GM19468 (cell line): Measurements from ENCODE around the gene LEKR1.

Experiments
- ATAC-seq: cut with Tn5 transposase; IDR thresholded peaks from one replicate; pipeline ENCODE4 v1.9.1; 2021; ENCODE audit warnings: mild to moderate bottlenecking, moderate library complexity, moderate number of reproducible peaks; ENCODE audit not compliant: unreplicated experiment; ENCODE audit errors: extremely low read depth

The LEKR1 gene

DNA sequence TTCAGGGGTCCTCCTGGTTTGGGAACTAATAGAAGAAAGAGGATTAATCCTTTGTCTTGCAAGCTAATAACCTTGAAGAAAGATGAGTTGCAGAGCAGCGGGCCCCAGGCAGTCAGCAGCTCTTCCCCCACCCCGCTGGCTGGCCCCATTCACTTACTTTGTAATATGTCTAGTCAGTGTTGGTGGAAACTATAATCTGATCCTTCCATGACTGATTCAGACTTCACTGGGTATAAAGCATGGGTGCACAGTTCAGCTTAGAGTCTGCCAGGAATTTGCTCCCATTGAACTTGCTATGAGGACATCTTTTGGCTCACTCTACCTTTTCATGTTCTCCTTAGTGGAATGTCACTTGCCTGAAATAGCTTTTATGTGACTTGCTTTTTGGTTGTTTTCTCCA, 216.1 kb downstream of the LEKR1 start:
- ATAC-seq, result no peak

DNA sequence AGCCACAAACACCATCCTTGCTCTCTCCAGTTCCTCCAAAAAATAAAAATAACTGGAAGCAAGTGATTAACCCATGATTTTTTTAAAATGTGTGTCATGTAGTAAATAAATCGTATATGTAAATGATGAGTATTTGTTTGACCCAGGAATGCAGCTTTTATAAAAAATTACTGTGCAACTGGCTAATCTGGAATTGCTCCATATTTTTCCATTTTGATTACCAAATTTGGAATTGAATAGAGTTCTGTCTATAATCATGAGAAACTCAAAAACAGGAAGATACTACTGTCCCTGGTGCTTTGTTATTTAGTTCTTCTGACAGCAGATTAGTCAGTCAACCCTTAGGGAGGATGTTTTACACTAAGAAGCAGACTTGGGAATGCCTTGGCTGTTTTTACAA, 217.6 kb downstream of the LEKR1 start:
- no peak for ATAC-seq

GRCh38 chr3:157045238-157045850, 219.2 kb downstream of the LEKR1 start:
- ATAC-seq, result no peak

GRCh38 chr3:157046520-157046919, 220.4 kb downstream of the LEKR1 start:
- ATAC-seq, result no peak

- ATAC-seq, result no peak
These were observed 224.9 kb downstream of the LEKR1 start for GRCh38 chr3:157051055-157051454.

GRCh38 chr3:157051591-157051990, 225.4 kb downstream of the LEKR1 start:
- ATAC-seq, result no peak

GRCh38 chr3:157056035-157056434, 229.9 kb downstream of the LEKR1 start:
- ATAC-seq, result no peak

DNA sequence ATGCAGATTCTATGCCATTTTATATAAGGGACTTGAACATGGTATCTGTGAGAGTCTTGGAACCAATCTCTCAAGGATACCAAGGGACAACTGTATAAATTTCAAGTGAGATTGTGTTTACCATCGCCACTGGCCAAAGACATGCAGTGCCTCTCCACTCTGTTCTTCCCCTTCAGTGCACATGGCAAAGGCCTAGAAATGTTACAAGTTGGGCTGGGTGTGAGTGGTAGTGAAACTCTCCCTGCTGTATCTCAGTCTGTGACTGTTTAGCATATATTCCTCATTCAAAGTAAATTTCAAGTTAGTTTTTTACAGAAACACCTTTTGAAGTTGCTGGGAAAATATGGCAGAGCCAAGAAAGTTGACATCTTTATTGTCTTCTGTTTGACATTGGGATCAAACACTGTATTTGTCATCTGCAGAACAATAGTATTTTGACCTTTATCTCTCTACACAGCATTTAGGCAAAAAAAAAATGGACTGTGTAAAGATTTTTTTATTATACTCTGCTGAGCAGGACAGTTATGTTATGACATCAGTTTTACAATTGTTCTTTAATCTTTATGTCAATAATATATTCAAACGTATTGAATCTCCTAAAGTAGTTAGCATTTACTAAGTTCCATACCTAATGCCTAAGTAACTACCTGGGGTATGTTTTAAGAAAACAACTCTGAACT, 232.4 kb downstream of the LEKR1 start:
- ATAC-seq, result no peak

GRCh38 chr3:157059181-157059580, 233.0 kb downstream of the LEKR1 start:
- ATAC-seq, result no peak

DNA sequence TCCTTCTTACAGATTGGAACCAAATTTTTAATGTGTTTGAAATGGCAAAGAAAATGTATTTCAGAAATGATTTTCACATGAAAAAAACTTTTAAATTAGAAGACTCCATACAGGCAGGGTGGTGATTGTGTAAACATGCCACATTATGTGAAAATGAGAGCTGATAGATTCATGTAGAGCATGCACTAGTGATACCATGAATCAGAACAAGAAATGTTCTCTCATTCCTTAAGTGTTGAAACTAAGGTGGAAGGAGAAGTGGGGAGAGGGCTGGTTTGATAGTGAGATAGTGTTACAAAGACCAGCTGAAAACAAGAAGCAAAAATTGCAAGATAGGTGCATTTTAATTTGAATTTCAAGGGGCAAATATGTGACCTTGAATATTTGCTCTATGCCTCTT, 233.5 kb downstream of the LEKR1 start:
- peak; percentile 71 for ATAC-seq

- ATAC-seq, result no peak
These were observed 235.1 kb downstream of the LEKR1 start for GRCh38 chr3:157061265-157061664.

DNA sequence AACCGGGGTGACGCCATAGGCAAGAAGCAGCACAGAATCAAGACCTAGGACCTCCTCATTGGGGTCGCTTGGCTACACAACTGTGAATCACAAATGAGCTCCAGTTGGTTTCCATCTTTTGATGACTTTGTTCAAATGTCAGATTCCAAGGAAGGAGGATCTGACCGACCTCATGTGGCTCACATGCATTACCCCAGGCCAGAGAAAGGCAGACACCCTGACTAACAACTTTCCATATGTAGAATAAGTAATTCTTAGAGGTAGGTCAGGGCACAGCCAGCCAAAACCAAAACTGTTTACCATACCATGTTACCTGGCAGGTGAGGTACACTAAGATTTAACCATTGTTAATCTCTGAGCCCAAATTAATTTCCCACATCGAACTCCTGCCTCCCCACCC, 237.3 kb downstream of the LEKR1 start:
- ATAC-seq, result no peak

DNA sequence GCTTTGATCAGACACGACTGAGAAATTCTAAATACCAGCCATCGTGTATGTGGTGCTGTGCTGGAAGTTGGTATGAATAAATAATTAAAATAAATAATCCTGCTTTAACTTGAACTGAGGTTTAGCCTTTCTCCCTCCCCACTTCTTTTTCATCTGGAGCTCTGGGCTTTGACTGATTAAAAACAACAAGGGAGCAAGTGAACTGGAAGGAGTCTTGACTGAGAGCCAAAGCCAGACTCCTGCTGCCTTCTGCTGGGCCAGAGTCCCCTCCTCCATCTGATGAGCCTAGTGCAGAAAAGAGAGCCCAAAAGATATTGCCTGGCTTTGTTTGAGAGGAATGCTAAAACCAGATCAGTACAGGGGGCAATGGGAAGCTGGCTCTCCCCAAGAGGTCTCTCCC, 237.8 kb downstream of the LEKR1 start:
- no peak for ATAC-seq

GRCh38 chr3:157064402-157064801, 238.2 kb downstream of the LEKR1 start:
- peak; percentile 28 for ATAC-seq

DNA sequence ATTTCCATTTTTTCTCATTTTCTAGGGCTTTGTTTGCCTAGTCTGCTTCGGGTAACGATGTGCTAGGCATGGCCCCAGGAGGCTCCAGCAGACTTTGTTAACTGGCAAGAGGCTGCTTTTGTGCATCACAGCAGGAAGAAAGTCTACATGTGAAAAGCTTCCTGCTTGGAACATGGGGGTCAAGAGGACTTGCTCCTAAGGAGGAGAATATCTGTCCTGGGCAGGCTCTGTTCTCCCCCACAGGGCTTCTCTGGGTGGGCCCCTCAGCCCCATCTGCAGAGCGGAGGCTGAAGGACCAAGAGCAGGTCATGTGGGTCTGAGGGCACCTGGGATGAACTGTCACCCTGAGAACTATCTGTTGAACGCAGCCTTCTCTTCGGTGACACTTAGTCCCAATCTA, 239.0 kb downstream of the LEKR1 start:
- no peak for ATAC-seq

GRCh38 chr3:157066335-157067098, 240.4 kb downstream of the LEKR1 start:
- ATAC-seq, result no peak

- peak; percentile 49 for ATAC-seq
These were observed 241.0 kb downstream of the LEKR1 start for GRCh38 chr3:157067114-157067513.

- ATAC-seq, result no peak
These were observed 243.3 kb downstream of the LEKR1 start for GRCh38 chr3:157069406-157069805.

GRCh38 chr3:157069846-157070677, 243.9 kb downstream of the LEKR1 start:
- no peak for ATAC-seq

DNA sequence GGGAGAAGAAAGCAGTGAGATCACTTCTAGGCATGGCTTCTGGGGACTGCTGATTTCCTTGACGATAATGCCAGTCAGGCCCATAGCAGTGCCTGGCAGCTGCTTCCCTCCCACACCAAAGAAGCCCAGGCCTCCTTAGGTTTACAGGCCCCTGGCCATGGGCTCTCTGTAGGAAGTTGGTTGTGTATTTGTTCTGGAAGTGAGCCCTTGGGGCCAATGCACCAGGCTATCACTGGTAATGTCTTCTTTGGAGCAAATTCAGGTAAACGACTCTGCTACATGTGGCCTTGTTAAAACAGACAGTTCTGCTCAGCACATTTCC, 244.5 kb downstream of the LEKR1 start:
- no peak for ATAC-seq
